ENCODE measurements around the gene SLC16A12. TPM values are rescaled to one million over a fixed set of nuclear protein-coding genes. Genes with fewer than 3 reads are reported as not detected.

Gene SLC16A12
- total and polyA plus RNA-seq, 10 donors: 0.02 to 0.19 (median 0.12) TPM; not detected in 5

GRCh38 chr10:89466599-89467035 is 68.8 kb downstream of the SLC16A12 start:
- no peaks in the 10 kb centered on the region for H3K27me3 ChIP-seq (replicated peaks in 1 of 7)

GRCh38 chr10:89465196-89465595 is 70.2 kb downstream of the SLC16A12 start:
- intact Hi-C loops (cut with DNase I; ENCODE audit: low total_unique reads): no loop called here
- WGBS, 5 donors: 41 to 64% (median 53%) methylated on average over 2 of the region's 2 CpGs

More at GRCh38 chr10:89466599-89467035, 68.8 kb downstream of the SLC16A12 start:
- peaks cover 0 to 3% (median 0%) of the 10 kb centered on the region in 6 donors for H3K4me1 ChIP-seq
- no peaks in the 10 kb centered on the region for H3K36me3 ChIP-seq
- WGBS, 5 donors: 44 to 55% (median 49%) methylated on average over 3 of the region's 3 CpGs
- no peaks in the 10 kb centered on the region for H3K9me3 ChIP-seq
- H3K4me3 ChIP-seq: no peak overlapping the region
- TF ChIP-seq CTCF (IDR thresholded peaks at IDR 0.05 in 8 of 11, conservative IDR thresholded peaks at IDR 0.05 in 3 of 11): peak in 3 of 11 experiments; percentile 18 to 27 (median 19)
- TF ChIP-seq POLR2AphosphoS5 (IDR thresholded peaks at IDR 0.05): no peak
- TF ChIP-seq POLR2A (IDR thresholded peaks at IDR 0.05): no peak
- H3K27ac ChIP-seq: no peak overlapping the region
- intact Hi-C loops (cut with DNase I; ENCODE audit: low total_unique reads): no loop called here
- no peak for DNase-seq

DNA sequence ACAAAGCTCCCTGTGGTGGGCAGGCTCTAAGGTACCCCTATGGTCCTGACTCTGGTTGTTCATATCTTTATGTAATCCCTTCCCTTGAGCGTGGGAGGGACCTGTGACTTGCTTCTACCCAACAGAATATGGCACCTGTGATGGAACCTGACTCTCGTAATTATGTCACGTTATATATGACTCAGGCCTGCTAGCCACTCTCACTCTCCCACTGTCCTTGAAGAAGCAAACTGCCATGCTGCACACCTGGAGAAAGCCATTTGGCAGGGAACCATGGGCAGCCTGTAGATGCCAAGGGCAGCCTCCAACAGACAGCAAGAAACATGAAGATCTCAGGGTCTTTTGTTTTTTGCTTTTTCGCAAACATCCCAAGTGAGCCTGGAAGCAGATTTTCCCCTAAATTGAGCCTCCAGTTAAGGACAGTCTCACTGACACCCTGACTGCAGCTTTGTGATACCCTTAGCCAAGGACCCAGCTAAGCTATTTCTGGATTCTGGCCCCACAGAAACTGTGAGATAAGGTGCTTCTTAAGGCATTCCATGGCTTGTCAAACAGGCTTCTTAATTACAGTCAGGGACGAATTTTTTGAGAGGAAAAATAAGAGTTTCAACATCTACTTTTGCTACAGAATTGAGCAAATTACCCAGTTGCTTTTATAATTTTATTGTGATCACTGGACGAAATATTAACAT is 71.4 kb downstream of the SLC16A12 start:
- Histone ChIP-seq H3K27me3 (replicated peaks in 1 of 7) (no peaks in the 10 kb centered on the region), H3K4me1 (peaks cover 0 to 1% (median 0%) of the 10 kb centered on the region in 6 donors), H3K9me3 (no peaks in the 10 kb centered on the region), H3K36me3 (no peaks in the 10 kb centered on the region), H3K4me3 (no peak overlapping the region), H3K27ac (no peak overlapping the region)
- TF ChIP-seq CTCF (IDR thresholded peaks at IDR 0.05 in 8 of 11, conservative IDR thresholded peaks at IDR 0.05 in 3 of 11) (no peak), POLR2AphosphoS5 (IDR thresholded peaks at IDR 0.05) (no peak), POLR2A (IDR thresholded peaks at IDR 0.05) (no peak)
- DNase-seq: no peak
- 84 to 94% (median 89%) methylated on average over 6 of the region's 6 CpGs for WGBS, 5 donors
- intact Hi-C loops (cut with DNase I; ENCODE audit: low total_unique reads): no loop called here

More at GRCh38 chr10:89465196-89465595, 70.2 kb downstream of the SLC16A12 start:
- Histone ChIP-seq H3K27ac (no peak overlapping the region), H3K27me3 (replicated peaks in 1 of 7) (no peaks in the 10 kb centered on the region), H3K36me3 (no peaks in the 10 kb centered on the region), H3K4me1 (peaks cover 0 to 3% (median 0%) of the 10 kb centered on the region in 6 donors), H3K9me3 (no peaks in the 10 kb centered on the region), H3K4me3 (no peak overlapping the region)
- no peak for DNase-seq
- TF ChIP-seq POLR2AphosphoS5 (IDR thresholded peaks at IDR 0.05) (no peak), CTCF (IDR thresholded peaks at IDR 0.05 in 8 of 11, conservative IDR thresholded peaks at IDR 0.05 in 3 of 11) (no peak), POLR2A (IDR thresholded peaks at IDR 0.05) (no peak)

DNA sequence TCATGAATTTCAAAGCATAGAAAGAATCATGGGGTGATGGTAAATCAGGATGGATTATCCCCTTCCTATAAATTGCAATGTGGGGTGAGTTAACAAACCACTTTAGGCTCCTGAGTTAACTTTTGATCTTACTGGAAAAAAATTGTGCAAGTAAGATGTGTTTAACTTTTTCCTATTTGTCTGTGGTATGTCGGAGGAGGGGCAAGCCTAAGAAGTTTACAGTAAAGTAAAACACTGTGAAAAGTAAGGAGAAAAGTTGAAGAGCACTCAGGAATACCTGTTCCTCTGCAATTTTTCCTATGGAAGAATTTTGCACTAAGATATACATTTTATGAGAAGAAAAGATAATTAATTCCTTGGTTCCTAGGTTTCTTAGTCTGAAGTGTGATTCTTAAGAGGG is 76.6 kb downstream of the SLC16A12 start:
- Histone ChIP-seq H3K4me3 (no peak overlapping the region), H3K36me3 (no peaks in the 10 kb centered on the region), H3K9me3 (no peaks in the 10 kb centered on the region), H3K27ac (no peak overlapping the region), H3K27me3 (replicated peaks in 1 of 7) (no peaks in the 10 kb centered on the region), H3K4me1 (no peaks in the 10 kb centered on the region)
- TF ChIP-seq POLR2AphosphoS5 (IDR thresholded peaks at IDR 0.05): no peak
- no peak for TF ChIP-seq POLR2A (IDR thresholded peaks at IDR 0.05)
- TF ChIP-seq CTCF (IDR thresholded peaks at IDR 0.05 in 8 of 11, conservative IDR thresholded peaks at IDR 0.05 in 3 of 11): no peak
- intact Hi-C loops (cut with DNase I; ENCODE audit: low total_unique reads): no loop called here
- DNase-seq: no peak
- 83 to 95% (median 87%) methylated on average over 1 of the region's 1 CpG for WGBS, 5 donors

Measured in spleen (tissue), 11 donors.